Spleen (tissue), 11 donors: ENCODE data around the gene TJP3. TPM values are rescaled to one million over a fixed set of nuclear protein-coding genes. Genes with fewer than 3 reads are reported as not detected.
A peak's percentile ranks its signal among the peaks of the same experiment; 100 is the strongest.
"Not testable (repeated sequence)": the region's sequence is repeated elsewhere in the genome, so short reads cannot be mapped to it uniquely, and the experiment has no call there.

Source experiments
- DNase-seq: peaks from one replicate; pipeline ENCODE4 v3.0.0-alpha.2; 2020
- H3K27ac ChIP-seq, 8 donors: fragments of 200-600 bp; sonication (generic) in 7 of 8; 1 replicate in 4 of 8; 2 replicates in 4 of 8; pipeline versions ENCODE4 v1.5.0 to v1.8.0; 2016 to 2021; ENCODE audit warnings: inconsistent platforms in 4 of 8, mild to moderate bottlenecking in 4 of 8, moderate library complexity in 1 of 8
- H3K27me3 ChIP-seq, 7 donors: fragments of 200-600 bp; sonication (generic) in 6 of 7; replicated peaks in 1 of 7; 1 replicate in 4 of 7; 2 replicates in 3 of 7; pipeline versions ENCODE4 v1.5.0 to v1.8.0; 2016 to 2021; ENCODE audit warnings: inconsistent platforms in 3 of 7, mild to moderate bottlenecking in 1 of 7
- H3K36me3 ChIP-seq, 6 donors: fragments of 200-600 bp; sonication (generic) in 5 of 6; 1 replicate in 4 of 6; 2 replicates in 2 of 6; pipeline versions ENCODE4 v1.5.0 to v1.8.0; 2016 to 2021; ENCODE audit warnings: inconsistent platforms in 2 of 6
- H3K4me1 ChIP-seq, 6 donors: fragments of 200-600 bp; sonication (generic) in 5 of 6; 1 replicate in 3 of 6; 2 replicates in 3 of 6; pipeline versions ENCODE4 v1.5.0 to v1.8.0; 2016 to 2021; ENCODE audit warnings: inconsistent platforms in 3 of 6
- H3K4me3 ChIP-seq, 8 donors: fragments of 200-600 bp; sonication (generic) in 7 of 8; 1 replicate in 4 of 8; 2 replicates in 4 of 8; pipeline versions ENCODE4 v1.5.0 to v1.8.0; 2016 to 2021; ENCODE audit warnings: inconsistent platforms in 4 of 8, mild to moderate bottlenecking in 4 of 8, moderate library complexity in 2 of 8
- H3K9me3 ChIP-seq, 8 donors: fragments of 200-600 bp; sonication (generic) in 7 of 8; 1 replicate in 4 of 8; 2 replicates in 4 of 8; pipeline versions ENCODE4 v1.5.0 to v1.8.0; 2016 to 2021; ENCODE audit warnings: inconsistent platforms in 4 of 8
- CTCF ChIP-seq, 11 experiments: fragments of 200-600 bp in 7 of 11; fragments of 450-650 bp in 4 of 11; sonication (generic) in 4 of 11; IDR thresholded peaks in 8 of 11; conservative IDR thresholded peaks in 3 of 11; 1 replicate in 7 of 11; 2 replicates in 4 of 11; pipeline versions ENCODE4 v1.4.0 to v1.8.0; 2016 to 2021; ENCODE audit warnings: antibody characterized with exemption in 11 of 11, inconsistent platforms in 4 of 11, mild to moderate bottlenecking in 1 of 11
- POLR2A ChIP-seq, 3 donors: fragments of 450-650 bp; IDR thresholded peaks; one replicate each; pipeline ENCODE4 v1.5.1; 2017; ENCODE audit warnings: antibody characterized with exemption in 3 of 3, mild to moderate bottlenecking in 1 of 3
- POLR2AphosphoS5 ChIP-seq, 3 donors: sonication (generic); formaldehyde crosslinking; IDR thresholded peaks; one replicate each; pipeline ENCODE4 v1.5.1; 2017; ENCODE audit warnings: antibody characterized with exemption in 3 of 3
- WGBS, 5 donors: extraction: QIAGEN DNeasy Blood & Tissue Kit in 3 of 5; methylation state at CpG; one replicate each; pipeline versions ENCODE4 v1.1.5 to v1.1.7; 2013 to 2018; 5-methylcytosine and 5-hydroxymethylcytosine counted together
- intact Hi-C: fragments of 100-400 bp; cut with DNase I; formaldehyde crosslinking; loops from one replicate; pipeline ENCODE4 v1.15.0; 2023; ENCODE audit warnings: low total_unique reads
- polyA plus RNA-seq, 3 donors: library from polyadenylated mRNA; stranded (reverse); fragments of 200-250 nt; gene quantifications; one replicate each; pipeline ENCODE4 v1.2.1, GENCODE V29; 2013
- total RNA-seq, 7 donors: library from RNA; depleted of rRNA in 3 of 7; stranded (reverse); fragments of >200 nt in 3 of 7; fragmentation: NEBNext Ultra II Directional in 4 of 7; extraction: Animal tissue kit (Norgen Biotek cat#: 25700) in 4 of 7; gene quantifications; one replicate each; pipeline versions ENCODE4 v1.1.0 to v1.2.1, GENCODE V29; 2016 to 2021
- donor health status: healthy with polysubstance abuse.
- donor health status: DM: no; HTN: no; CAD: no; lungs with moderate emphysema.
- donor health status: DM: no; HTN: no; CAD: no.
- donor health status: Bipolar disorder and iron deficiency.
- donor health status: healthy.
- donor health status: DM: no; HTN: no; CAD: no.
- donor health status: DM: yes; HTN: yes; CAD: no.

Gene TJP3
- total and polyA plus RNA-seq, 10 donors: 0.39 to 9.0 (median 2.3) TPM

- no peak for TF ChIP-seq POLR2AphosphoS5 (IDR thresholded peaks at IDR 0.05)
- TF ChIP-seq POLR2A (IDR thresholded peaks at IDR 0.05): no peak
- Histone ChIP-seq H3K27ac (peak overlapping the region; percentile 93 to 100 (median 99)), H3K4me1 (peaks cover 32 to 79% (median 55%) of the 10 kb centered on the region in 6 donors), H3K4me3 (peak overlapping the region in 6 of 8 donors; percentile 37 to 78 (median 46)), H3K9me3 (no peaks in the 10 kb centered on the region), H3K36me3 (peaks cover 0 to 54% (median 43%) of the 10 kb centered on the region in 6 donors), H3K27me3 (no peaks in the 10 kb centered on the region)
- intact Hi-C loops: no loop called here
- WGBS, 5 donors: 55 to 81% (median 73%) methylated on average over 1 of the region's 1 CpG
- DNase-seq: no peak
Measured at GRCh38 chr19:3762130-3762473, 53.9 kb downstream of the TJP3 start.

DNA sequence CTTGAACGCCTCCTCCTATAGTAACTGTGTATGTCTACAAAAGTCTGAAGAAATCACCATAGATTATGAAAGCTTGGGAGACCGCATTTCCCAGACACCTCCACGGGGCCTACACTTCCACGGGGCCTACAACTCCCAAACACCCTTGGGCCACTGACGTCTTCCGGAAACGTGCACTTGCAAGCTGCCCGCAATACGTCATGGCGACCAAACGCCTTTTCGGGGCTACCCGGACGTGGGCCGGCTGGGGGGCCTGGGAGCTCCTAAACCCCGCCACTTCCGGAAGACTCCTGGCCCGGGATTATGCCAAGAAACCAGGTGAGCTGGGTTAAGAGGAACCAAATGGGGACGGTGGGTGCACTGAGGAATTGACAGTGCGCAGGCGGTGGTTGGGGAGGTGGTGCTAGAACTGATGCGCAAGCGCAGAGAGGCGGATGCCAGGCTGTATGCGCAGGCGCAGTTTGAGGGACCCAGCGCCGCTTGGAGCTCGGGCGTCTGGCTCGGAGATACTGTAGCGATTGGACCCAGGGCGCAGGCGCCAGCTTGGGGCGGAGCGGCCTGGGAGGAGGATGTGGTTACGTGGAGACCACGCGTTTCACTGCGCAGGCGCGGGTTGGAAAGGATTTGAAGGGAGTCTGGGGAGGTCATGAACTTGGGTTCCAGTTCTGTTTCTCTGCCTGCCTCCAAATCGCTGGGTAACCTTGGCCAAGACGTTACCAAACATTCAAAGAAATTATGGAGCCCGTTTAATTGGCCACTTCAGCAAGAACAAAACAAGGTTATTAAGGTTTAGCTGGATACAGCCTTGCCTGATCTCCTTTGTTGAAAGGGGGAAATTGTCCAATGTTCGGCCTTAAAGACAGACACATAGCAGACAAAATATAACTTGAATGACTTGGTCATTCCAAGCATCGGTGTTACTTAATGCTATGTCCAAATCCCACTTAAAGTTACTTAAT lies 54.6 kb downstream of the TJP3 start, which contains the start of gene MRPL54:
MRPL54 (plus strand) TSS at position 182 of the 959 bp plus-strand sequence; CDS start at position 201, 19 bp downstream.
- H3K4me3 ChIP-seq: peak within 1 kb of the TSS; percentile 51 to 87 (median 74)
- H3K27ac ChIP-seq: peak within 1 kb of the TSS; percentile 93 to 100 (median 99)
- H3K4me1 ChIP-seq: peaks cover 32 to 73% (median 55%) of the 10 kb centered on the region in 6 donors
- TF ChIP-seq POLR2AphosphoS5 (IDR thresholded peaks at IDR 0.05): peak; percentile 96 to 98 (median 97)
- peak in 3 of 11 experiments; percentile 7 to 27 (median 14) for TF ChIP-seq CTCF (IDR thresholded peaks at IDR 0.05 in 8 of 11, conservative IDR thresholded peaks at IDR 0.05 in 3 of 11)
- peak in 1 of 3 donors; percentile 73 for TF ChIP-seq POLR2A (IDR thresholded peaks at IDR 0.05)
- peak; percentile 100 for DNase-seq
- H3K27me3 ChIP-seq: no peaks in the 10 kb centered on the region
- 3% methylated on average over 37 to 47 of the region's 47 CpGs for WGBS, 5 donors
- H3K36me3 ChIP-seq: peaks cover 0 to 54% (median 46%) of the 10 kb centered on the region in 6 donors
- H3K9me3 ChIP-seq: no peaks in the 10 kb centered on the region
- intact Hi-C loops: no loop called here

GRCh38 chr19:3765121-3765520 lies 56.9 kb downstream of the TJP3 start:
- intact Hi-C loops: no loop called here
- H3K36me3 ChIP-seq: peaks cover 0 to 54% (median 43%) of the 10 kb centered on the region in 6 donors

DNA sequence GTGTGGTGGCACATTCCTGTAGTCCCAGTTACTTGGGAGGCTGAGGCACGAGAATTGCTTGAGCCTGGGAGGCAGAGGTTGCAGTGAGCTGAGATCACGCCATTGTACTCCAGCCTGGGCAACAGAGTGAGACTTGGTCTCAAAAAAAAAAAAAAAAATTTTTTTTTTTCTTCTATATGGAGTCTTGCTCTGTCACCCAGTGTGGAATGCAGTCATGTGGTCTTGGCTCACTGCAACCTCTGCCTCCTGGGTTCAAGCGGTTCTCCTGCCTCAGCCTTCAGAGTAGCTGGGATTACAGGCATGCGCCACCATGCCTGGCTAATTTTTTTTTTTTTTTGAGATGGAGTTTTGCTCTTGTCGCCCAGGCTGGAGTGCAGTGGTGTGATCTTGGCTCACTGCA lies 57.6 kb downstream of the TJP3 start:
- H3K27ac ChIP-seq, H3K9me3 ChIP-seq, H3K4me3 ChIP-seq, DNase-seq, intact Hi-C loops, H3K27me3 ChIP-seq: not testable (repeated sequence)
- WGBS, 5 donors: 91 to 99% (median 97%) methylated on average over 5 of the region's 5 CpGs
- peaks cover 0 to 56% (median 44%) of the 10 kb centered on the region in 6 donors for H3K36me3 ChIP-seq
- H3K4me1 ChIP-seq: peaks cover 12 to 47% (median 29%) of the 10 kb centered on the region in 6 donors

More at GRCh38 chr19:3765121-3765520, 56.9 kb downstream of the TJP3 start:
- Histone ChIP-seq H3K27ac (no peak overlapping the region), H3K9me3 (no peaks in the 10 kb centered on the region), H3K27me3 (no peaks in the 10 kb centered on the region), H3K4me1 (peaks cover 18 to 53% (median 35%) of the 10 kb centered on the region in 6 donors), H3K4me3 (no peak overlapping the region)
- 88 to 95% (median 90%) methylated on average over 10 to 12 of the region's 12 CpGs for WGBS, 5 donors
- no peak for DNase-seq
- no peak for TF ChIP-seq POLR2AphosphoS5 (IDR thresholded peaks at IDR 0.05)
- TF ChIP-seq POLR2A (IDR thresholded peaks at IDR 0.05): no peak
- no peak for TF ChIP-seq CTCF (IDR thresholded peaks at IDR 0.05 in 8 of 11, conservative IDR thresholded peaks at IDR 0.05 in 3 of 11)

DNA sequence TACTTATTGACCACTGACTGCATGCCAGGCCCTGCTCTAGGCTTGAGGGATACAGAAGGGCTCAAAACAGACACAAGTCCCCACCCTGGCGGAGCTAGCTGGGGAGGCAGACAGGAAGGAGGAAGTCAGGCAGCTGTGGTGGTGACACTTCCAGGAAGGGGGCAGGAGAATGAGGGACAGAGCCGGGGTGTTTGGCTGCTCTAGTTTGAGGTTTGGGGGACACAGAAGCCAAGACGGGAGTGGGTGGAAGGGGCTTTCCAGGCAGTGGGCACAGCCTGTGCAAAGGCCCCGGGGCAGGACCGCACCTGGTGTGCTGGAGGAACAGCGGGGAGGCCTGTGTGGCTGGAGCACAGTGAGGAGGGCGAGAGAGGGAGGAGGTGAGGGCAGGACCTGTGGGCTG lies 58.3 kb downstream of the TJP3 start:
- intact Hi-C loops: no loop called here
- Histone ChIP-seq H3K27ac (peak overlapping the region in 3 of 8 donors; percentile 21 to 58 (median 23)), H3K4me1 (peaks cover 9 to 40% (median 24%) of the 10 kb centered on the region in 6 donors), H3K27me3 (no peaks in the 10 kb centered on the region), H3K4me3 (no peak overlapping the region), H3K36me3 (peaks cover 0 to 56% (median 44%) of the 10 kb centered on the region in 6 donors), H3K9me3 (no peaks in the 10 kb centered on the region)
- WGBS, 5 donors: 60 to 74% (median 64%) methylated on average over 7 of the region's 7 CpGs
- DNase-seq: no peak
- TF ChIP-seq POLR2A (IDR thresholded peaks at IDR 0.05) (no peak), CTCF (IDR thresholded peaks at IDR 0.05 in 8 of 11, conservative IDR thresholded peaks at IDR 0.05 in 3 of 11) (no peak), POLR2AphosphoS5 (IDR thresholded peaks at IDR 0.05) (peak in 1 of 3 donors; percentile 12)
